GM12878 (cell line): ENCODE data around the gene CELF2.

ENCODE experiments used
- CBX3 ChIP-seq: fragments of 200-600 bp; sonication (generic); IDR thresholded peaks from 2 replicates; pipeline ENCODE4 v1.6.1; 2016; ENCODE audit warnings: low read depth, borderline replicate concordance
- EZH2 ChIP-seq: IDR thresholded peaks from 2 replicates; pipeline ENCODE4 v1.6.1; 2012; ENCODE audit warnings: low read depth, mild to moderate bottlenecking, control low read depth, inconsistent platforms, low read length, borderline replicate concordance; ENCODE audit not compliant: control insufficient read depth
- NBN ChIP-seq: fragments of 450-650 bp; IDR thresholded peaks from 2 replicates; pipeline ENCODE4 v1.6.1; 2016
- NFYB ChIP-seq: IDR thresholded peaks from 2 replicates; pipeline ENCODE4 v1.6.1; 2011; ENCODE audit warnings: low read depth, mild to moderate bottlenecking, low read length, improper control_type of control experiment, moderate library complexity; ENCODE audit not compliant: insufficient read depth
- ZNF622 ChIP-seq: fragments of 450-650 bp; IDR thresholded peaks from 2 replicates; pipeline ENCODE4 v1.6.1; 2017; ENCODE audit warnings: mild to moderate bottlenecking, inconsistent platforms
- TF ChIP-seq, protein P1 (sequence below), 3 experiments: IDR thresholded peaks in 2 of 3; conservative IDR thresholded peaks in 1 of 3; 2 replicates each; pipeline ENCODE4 v1.5.1; 2011; ENCODE audit warnings: low read depth in 3 of 3, low read length in 3 of 3, mild to moderate bottlenecking in 3 of 3, control low read depth in 2 of 3, moderate library complexity in 2 of 3, inconsistent platforms in 1 of 3, mixed read lengths in 1 of 3; ENCODE audit not compliant: control insufficient read depth in 2 of 3, insufficient read depth in 1 of 3; ENCODE audit errors: extremely low read depth in 1 of 3
- TF ChIP-seq, protein P2 (sequence below): IDR thresholded peaks from 2 replicates; pipeline ENCODE4 v1.6.1; 2012; ENCODE audit warnings: low read depth, low read length, improper control_type of control experiment
- TF ChIP-seq, protein P3 (sequence below): fragments of 450-650 bp; IDR thresholded peaks from 2 replicates; pipeline ENCODE4 v1.6.1; 2017; ENCODE audit warnings: antibody characterized with exemption, mild to moderate bottlenecking, moderate library complexity
- TF ChIP-seq, protein P4 (sequence below): fragments of 450-650 bp; IDR thresholded peaks from 2 replicates; pipeline ENCODE4 v1.6.1; 2018; ENCODE audit warnings: borderline replicate concordance, mild to moderate bottlenecking; ENCODE audit not compliant: partially characterized antibody

DNA sequence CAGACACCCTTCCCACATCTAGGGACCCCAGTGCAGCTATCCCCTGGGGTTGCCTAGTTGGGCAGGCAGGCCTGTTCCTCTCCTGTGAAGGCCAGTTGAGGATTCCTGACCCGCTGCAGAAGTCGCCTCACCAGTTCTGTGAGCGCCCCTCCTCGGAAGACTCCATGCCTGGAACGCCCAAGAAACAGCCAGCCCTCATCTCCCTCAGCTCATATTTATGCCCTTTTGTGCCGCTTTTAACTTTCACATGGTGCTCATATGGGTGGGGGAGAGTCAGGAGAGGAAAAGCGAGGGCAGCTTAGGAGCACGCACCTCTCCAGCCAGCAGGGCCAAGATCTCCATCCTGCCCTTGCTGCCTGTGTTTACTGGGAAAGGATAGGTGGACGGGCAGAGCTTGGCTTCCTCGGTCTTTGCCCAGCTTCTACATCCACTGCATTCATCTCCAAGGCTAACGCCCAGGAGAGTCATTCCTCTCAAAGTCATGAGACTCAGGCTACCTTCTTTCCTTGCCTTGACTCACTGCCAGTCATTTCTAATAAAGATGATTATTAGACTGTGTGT, 307.2 kb downstream of the CELF2 start:
- no peak for TF ChIP-seq EZH2
- TF ChIP-seq, protein P1, sequence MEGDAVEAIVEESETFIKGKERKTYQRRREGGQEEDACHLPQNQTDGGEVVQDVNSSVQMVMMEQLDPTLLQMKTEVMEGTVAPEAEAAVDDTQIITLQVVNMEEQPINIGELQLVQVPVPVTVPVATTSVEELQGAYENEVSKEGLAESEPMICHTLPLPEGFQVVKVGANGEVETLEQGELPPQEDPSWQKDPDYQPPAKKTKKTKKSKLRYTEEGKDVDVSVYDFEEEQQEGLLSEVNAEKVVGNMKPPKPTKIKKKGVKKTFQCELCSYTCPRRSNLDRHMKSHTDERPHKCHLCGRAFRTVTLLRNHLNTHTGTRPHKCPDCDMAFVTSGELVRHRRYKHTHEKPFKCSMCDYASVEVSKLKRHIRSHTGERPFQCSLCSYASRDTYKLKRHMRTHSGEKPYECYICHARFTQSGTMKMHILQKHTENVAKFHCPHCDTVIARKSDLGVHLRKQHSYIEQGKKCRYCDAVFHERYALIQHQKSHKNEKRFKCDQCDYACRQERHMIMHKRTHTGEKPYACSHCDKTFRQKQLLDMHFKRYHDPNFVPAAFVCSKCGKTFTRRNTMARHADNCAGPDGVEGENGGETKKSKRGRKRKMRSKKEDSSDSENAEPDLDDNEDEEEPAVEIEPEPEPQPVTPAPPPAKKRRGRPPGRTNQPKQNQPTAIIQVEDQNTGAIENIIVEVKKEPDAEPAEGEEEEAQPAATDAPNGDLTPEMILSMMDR (IDR thresholded peaks at IDR 0.05 in 2 of 3, conservative IDR thresholded peaks at IDR 0.05 in 1 of 3; ENCODE audit: control insufficient read depth in 2 of 3, extremely low read depth in 1 of 3, insufficient read depth in 1 of 3, low read depth in 3 of 3, low read length in 3 of 3): no peak
- TF ChIP-seq, protein P2, sequence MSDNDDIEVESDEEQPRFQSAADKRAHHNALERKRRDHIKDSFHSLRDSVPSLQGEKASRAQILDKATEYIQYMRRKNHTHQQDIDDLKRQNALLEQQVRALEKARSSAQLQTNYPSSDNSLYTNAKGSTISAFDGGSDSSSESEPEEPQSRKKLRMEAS: no peak
- TF ChIP-seq CBX3: no peak
- TF ChIP-seq, protein P3, sequence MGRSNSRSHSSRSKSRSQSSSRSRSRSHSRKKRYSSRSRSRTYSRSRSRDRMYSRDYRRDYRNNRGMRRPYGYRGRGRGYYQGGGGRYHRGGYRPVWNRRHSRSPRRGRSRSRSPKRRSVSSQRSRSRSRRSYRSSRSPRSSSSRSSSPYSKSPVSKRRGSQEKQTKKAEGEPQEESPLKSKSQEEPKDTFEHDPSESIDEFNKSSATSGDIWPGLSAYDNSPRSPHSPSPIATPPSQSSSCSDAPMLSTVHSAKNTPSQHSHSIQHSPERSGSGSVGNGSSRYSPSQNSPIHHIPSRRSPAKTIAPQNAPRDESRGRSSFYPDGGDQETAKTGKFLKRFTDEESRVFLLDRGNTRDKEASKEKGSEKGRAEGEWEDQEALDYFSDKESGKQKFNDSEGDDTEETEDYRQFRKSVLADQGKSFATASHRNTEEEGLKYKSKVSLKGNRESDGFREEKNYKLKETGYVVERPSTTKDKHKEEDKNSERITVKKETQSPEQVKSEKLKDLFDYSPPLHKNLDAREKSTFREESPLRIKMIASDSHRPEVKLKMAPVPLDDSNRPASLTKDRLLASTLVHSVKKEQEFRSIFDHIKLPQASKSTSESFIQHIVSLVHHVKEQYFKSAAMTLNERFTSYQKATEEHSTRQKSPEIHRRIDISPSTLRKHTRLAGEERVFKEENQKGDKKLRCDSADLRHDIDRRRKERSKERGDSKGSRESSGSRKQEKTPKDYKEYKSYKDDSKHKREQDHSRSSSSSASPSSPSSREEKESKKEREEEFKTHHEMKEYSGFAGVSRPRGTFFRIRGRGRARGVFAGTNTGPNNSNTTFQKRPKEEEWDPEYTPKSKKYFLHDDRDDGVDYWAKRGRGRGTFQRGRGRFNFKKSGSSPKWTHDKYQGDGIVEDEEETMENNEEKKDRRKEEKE: no peak
- TF ChIP-seq, protein P4, sequence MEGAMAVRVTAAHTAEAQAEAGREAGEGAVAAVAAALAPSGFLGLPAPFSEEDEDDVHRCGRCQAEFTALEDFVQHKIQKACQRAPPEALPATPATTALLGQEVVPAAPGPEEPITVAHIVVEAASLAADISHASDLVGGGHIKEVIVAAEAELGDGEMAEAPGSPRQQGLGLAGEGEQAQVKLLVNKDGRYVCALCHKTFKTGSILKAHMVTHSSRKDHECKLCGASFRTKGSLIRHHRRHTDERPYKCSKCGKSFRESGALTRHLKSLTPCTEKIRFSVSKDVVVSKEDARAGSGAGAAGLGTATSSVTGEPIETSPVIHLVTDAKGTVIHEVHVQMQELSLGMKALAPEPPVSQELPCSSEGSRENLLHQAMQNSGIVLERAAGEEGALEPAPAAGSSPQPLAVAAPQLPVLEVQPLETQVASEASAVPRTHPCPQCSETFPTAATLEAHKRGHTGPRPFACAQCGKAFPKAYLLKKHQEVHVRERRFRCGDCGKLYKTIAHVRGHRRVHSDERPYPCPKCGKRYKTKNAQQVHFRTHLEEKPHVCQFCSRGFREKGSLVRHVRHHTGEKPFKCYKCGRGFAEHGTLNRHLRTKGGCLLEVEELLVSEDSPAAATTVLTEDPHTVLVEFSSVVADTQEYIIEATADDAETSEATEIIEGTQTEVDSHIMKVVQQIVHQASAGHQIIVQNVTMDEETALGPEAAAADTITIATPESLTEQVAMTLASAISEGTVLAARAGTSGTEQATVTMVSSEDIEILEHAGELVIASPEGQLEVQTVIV: no peak
- TF ChIP-seq NBN: no peak
- no peak for TF ChIP-seq NFYB
- no peak for TF ChIP-seq ZNF622
